Measurements from ENCODE around the gene ESRRG. TPM values are rescaled to one million over a fixed set of nuclear protein-coding genes. Genes with fewer than 3 reads are reported as not detected.
A peak's percentile ranks its signal among the peaks of the same experiment; 100 is the strongest.

The ESRRG gene
- total and polyA plus RNA-seq, 2 experiments from 2014 or later, result not detected

DNA sequence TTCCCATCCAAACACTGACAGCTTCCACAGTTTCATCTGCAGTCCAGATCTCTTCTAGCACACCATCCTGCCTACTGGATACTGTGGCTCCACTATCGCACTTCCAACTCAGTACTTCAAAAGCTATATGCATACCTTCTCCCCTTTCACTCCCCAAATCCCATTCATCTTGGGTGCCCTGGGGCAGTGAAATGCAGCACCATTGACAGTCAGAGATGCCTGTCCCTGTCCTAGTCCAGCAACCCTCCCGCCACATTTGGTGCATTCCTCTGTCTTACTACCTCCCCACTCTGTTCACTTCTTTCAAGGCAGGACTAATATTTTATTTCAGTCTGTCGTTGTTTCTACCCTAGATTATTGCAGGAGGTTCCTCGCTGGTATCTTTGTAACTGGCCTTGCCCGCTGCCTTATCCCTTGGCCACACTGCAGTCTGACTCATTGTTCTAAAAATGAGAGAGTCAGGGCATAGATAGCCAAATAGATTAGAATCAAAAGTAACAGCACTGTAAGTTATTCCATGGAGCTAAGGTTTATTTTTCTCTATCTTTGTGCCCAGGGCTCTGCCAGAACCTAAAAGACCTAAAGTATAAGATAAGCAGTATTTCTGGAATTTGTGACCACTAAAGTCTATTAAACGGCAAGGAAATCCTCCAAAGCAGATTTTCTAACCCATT lies 96.7 kb downstream of the ESRRG start:
- peak; percentile 6 for DNase-seq
- TF ChIP-seq EZH2phosphoT487 (IDR thresholded peaks at IDR 0.05; ENCODE audit: insufficient read depth, low read depth) (no peak), EZH2 (IDR thresholded peaks at IDR 0.05; ENCODE audit: insufficient read depth, poor library complexity, severe bottlenecking) (no peak)
- in situ Hi-C loops (cut with MboI), result no loop called here
- Histone ChIP-seq H3K27ac (no peak overlapping the region), H3K9ac (no peak overlapping the region), H3K4me2 (ENCODE audit: unreplicated experiment) (no peak overlapping the region), H3K9me2 (ENCODE audit: insufficient read depth) (no peaks in the 10 kb centered on the region), H3K4me1 (ENCODE audit: insufficient read depth) (no peaks in the 10 kb centered on the region), H3K36me3 (ENCODE audit: low read depth) (no peaks in the 10 kb centered on the region), H3K4me3 (no peak overlapping the region), H4K20me1 (ENCODE audit: insufficient read depth) (no peaks in the 10 kb centered on the region), H2AFZ (no peak overlapping the region), H3F3A (ENCODE audit: insufficient read depth) (no peaks in the 10 kb centered on the region), H3K27me3 (replicated peaks; ENCODE audit: insufficient read depth) (no peaks in the 10 kb centered on the region), H3K9me3 (ENCODE audit: low read depth) (no peaks in the 10 kb centered on the region), H3K79me2 (ENCODE audit: insufficient read depth) (no peaks in the 10 kb centered on the region)
- 37 to 39% methylated on average over 6 of the region's 6 CpGs for WGBS, 2 experiments (ENCODE audit: low coverage in 1 of 2, low lambda C conversion rate in 2 of 2, missing lambda C conversion rate in 2 of 2)

DNA sequence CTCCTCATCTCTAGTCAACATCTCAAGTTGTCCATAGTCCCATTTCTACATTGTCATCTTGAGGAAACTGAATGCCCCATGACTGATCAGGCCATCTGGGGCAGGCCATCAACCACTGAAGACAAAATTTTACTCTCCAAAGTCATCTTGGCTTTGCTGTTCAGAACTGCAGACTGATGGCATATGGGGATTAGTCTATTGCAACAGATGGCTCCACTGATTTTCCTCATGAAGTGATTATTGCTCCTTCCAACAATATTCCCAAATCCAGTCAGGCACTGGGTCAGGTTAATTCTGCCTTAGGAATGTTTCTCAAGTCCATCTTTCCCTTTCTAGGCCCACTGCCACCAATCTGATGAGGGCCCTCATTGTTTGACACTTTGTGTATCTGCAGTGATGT lies 101.7 kb downstream of the ESRRG start:
- Histone ChIP-seq H3K79me2 (ENCODE audit: insufficient read depth) (no peaks in the 10 kb centered on the region), H4K20me1 (ENCODE audit: insufficient read depth) (no peaks in the 10 kb centered on the region), H3K27ac (no peak overlapping the region), H3K4me3 (no peak overlapping the region), H3K9me3 (ENCODE audit: low read depth) (no peaks in the 10 kb centered on the region), H3F3A (ENCODE audit: insufficient read depth) (no peaks in the 10 kb centered on the region), H3K36me3 (ENCODE audit: low read depth) (no peaks in the 10 kb centered on the region), H3K27me3 (replicated peaks; ENCODE audit: insufficient read depth) (no peaks in the 10 kb centered on the region), H2AFZ (no peak overlapping the region), H3K9me2 (ENCODE audit: insufficient read depth) (no peaks in the 10 kb centered on the region), H3K4me1 (ENCODE audit: insufficient read depth) (no peaks in the 10 kb centered on the region), H3K9ac (no peak overlapping the region), H3K4me2 (ENCODE audit: unreplicated experiment) (no peak overlapping the region)
- DNase-seq, result no peak
- TF ChIP-seq EZH2phosphoT487 (IDR thresholded peaks at IDR 0.05; ENCODE audit: insufficient read depth, low read depth), result no peak
- no peak for TF ChIP-seq EZH2 (IDR thresholded peaks at IDR 0.05; ENCODE audit: insufficient read depth, poor library complexity, severe bottlenecking)
- in situ Hi-C loops (cut with MboI), result no loop called here

DNA sequence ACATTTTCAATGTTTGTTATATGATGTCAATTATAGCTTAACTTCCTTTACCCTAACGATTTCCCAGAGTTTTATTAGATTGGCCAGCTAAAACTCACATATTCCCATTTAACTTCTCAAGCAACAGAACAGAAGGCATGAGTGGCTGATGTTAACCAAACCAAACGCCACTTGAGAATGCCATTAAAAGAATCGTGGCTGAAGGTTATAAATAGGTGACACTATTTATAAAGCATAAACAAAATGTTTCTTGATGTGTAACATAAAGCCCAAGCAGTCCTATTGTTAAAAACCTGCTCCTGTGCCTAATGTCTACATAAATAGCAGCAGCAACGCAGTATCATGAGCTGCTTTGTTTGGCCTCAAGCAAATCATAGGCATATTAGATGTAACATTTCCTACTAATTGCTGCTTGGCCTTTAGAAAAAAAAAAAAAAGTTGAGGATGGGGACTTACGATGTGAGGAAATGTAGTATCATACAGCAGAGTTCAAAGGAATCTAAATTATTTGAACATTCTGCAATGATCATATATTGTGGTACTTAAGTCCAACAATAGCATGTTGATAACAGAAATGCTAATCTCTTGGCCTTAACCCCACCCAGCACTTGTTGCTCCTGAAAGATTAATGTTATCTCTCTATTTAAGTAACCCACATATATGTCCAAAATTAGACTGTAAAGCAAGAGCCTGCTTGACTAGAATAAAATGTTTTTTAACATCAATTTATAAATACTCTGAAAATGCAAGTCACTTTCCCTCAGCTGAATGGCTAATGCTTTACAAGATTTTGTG lies 106.0 kb downstream of the ESRRG start:
- Histone ChIP-seq H4K20me1 (ENCODE audit: insufficient read depth) (no peaks in the 10 kb centered on the region), H3K4me3 (no peak overlapping the region), H3K4me2 (ENCODE audit: unreplicated experiment) (no peak overlapping the region), H3F3A (ENCODE audit: insufficient read depth) (no peaks in the 10 kb centered on the region), H3K27me3 (replicated peaks; ENCODE audit: insufficient read depth) (no peaks in the 10 kb centered on the region), H3K36me3 (ENCODE audit: low read depth) (no peaks in the 10 kb centered on the region), H3K9me2 (ENCODE audit: insufficient read depth) (no peaks in the 10 kb centered on the region), H3K9me3 (ENCODE audit: low read depth) (no peaks in the 10 kb centered on the region), H3K27ac (no peak overlapping the region), H3K79me2 (ENCODE audit: insufficient read depth) (no peaks in the 10 kb centered on the region), H3K4me1 (ENCODE audit: insufficient read depth) (no peaks in the 10 kb centered on the region), H2AFZ (no peak overlapping the region), H3K9ac (no peak overlapping the region)
- in situ Hi-C loops (cut with MboI), result no loop called here
- 12 to 13% methylated on average over 5 of the region's 5 CpGs for WGBS, 2 experiments (ENCODE audit: low coverage in 1 of 2, low lambda C conversion rate in 2 of 2, missing lambda C conversion rate in 2 of 2)
- TF ChIP-seq EZH2phosphoT487 (IDR thresholded peaks at IDR 0.05; ENCODE audit: insufficient read depth, low read depth), result no peak
- no peak for TF ChIP-seq EZH2 (IDR thresholded peaks at IDR 0.05; ENCODE audit: insufficient read depth, poor library complexity, severe bottlenecking)
- no peak for DNase-seq

DNA sequence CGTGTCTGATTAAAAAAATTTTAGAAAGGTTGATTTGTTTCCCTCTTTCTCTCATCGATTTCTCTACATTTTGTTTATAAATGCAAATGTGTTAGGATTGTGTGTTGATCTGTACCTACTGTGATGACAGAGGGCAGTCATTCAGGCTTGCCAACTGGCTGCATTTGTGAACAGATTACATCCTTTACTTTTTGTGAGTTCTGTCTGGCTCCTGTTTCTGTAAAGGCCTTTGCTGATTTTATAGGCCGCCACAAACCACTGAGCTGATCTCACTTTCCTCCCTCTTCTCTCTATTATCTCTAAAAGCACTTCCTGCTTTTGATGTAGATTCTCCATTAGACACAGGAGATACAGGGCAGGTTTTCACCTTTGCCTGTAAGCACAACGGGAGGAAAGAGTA lies 106.8 kb downstream of the ESRRG start:
- in situ Hi-C loops (cut with MboI), result no loop called here
- TF ChIP-seq EZH2 (IDR thresholded peaks at IDR 0.05; ENCODE audit: insufficient read depth, poor library complexity, severe bottlenecking) (no peak), EZH2phosphoT487 (IDR thresholded peaks at IDR 0.05; ENCODE audit: insufficient read depth, low read depth) (no peak)
- H3K4me1 ChIP-seq (ENCODE audit: insufficient read depth), result no peaks in the 10 kb centered on the region
- 24 to 40% methylated on average over 4 of the region's 4 CpGs for WGBS, 2 experiments (ENCODE audit: low coverage in 1 of 2, low lambda C conversion rate in 2 of 2, missing lambda C conversion rate in 2 of 2)
- no peak overlapping the region for H3K27ac ChIP-seq
- no peak overlapping the region for H3K9ac ChIP-seq
- H3K9me3 ChIP-seq (ENCODE audit: low read depth), result no peaks in the 10 kb centered on the region
- no peaks in the 10 kb centered on the region for H3K9me2 ChIP-seq (ENCODE audit: insufficient read depth)
- no peaks in the 10 kb centered on the region for H4K20me1 ChIP-seq (ENCODE audit: insufficient read depth)
- H2AFZ ChIP-seq, result no peak overlapping the region
- no peaks in the 10 kb centered on the region for H3K27me3 ChIP-seq (replicated peaks; ENCODE audit: insufficient read depth)
- no peak overlapping the region for H3K4me2 ChIP-seq (ENCODE audit: unreplicated experiment)
- H3K36me3 ChIP-seq (ENCODE audit: low read depth), result no peaks in the 10 kb centered on the region
- DNase-seq, result no peak
- no peaks in the 10 kb centered on the region for H3K79me2 ChIP-seq (ENCODE audit: insufficient read depth)
- no peaks in the 10 kb centered on the region for H3F3A ChIP-seq (ENCODE audit: insufficient read depth)
- H3K4me3 ChIP-seq, result no peak overlapping the region

Measured in GM23248 (cell line).